ENCODE results near the gene SPEM2.

The SPEM2 gene

GRCh38 chr17:7426896-7427489 lies 1.6 kb downstream of the SPEM2 start:
- H3K4me1 Mint-ChIP-seq (ENCODE audit: low read depth), result no peaks in the 10 kb centered on the region
- H3K27ac Mint-ChIP-seq, result no peak overlapping the region
- H3K4me3 Mint-ChIP-seq, result no peak overlapping the region

GRCh38 chr17:7427549-7427948 lies 2.1 kb downstream of the SPEM2 start:
- no peaks in the 10 kb centered on the region for H3K27me3 Mint-ChIP-seq
- no peaks in the 10 kb centered on the region for H3K36me3 Mint-ChIP-seq
- H3K9me3 Mint-ChIP-seq (ENCODE audit: low read depth), result no peaks in the 10 kb centered on the region
- no peaks in the 10 kb centered on the region for H3K4me1 Mint-ChIP-seq (ENCODE audit: low read depth)
- H3K27ac Mint-ChIP-seq, result no peak overlapping the region
- H3K4me3 Mint-ChIP-seq, result no peak overlapping the region

More at GRCh38 chr17:7426896-7427489, 1.6 kb downstream of the SPEM2 start:
- Mint-ChIP-seq H3K27me3 (no peaks in the 10 kb centered on the region), H3K9me3 (ENCODE audit: low read depth) (no peaks in the 10 kb centered on the region), H3K36me3 (no peaks in the 10 kb centered on the region)

- H3K27ac Mint-ChIP-seq, result no peak within 1 kb of the TSS
- no peaks in the 10 kb centered on the region for H3K36me3 Mint-ChIP-seq
- H3K9me3 Mint-ChIP-seq (ENCODE audit: low read depth), result no peaks in the 10 kb centered on the region
- no peaks in the 10 kb centered on the region for H3K27me3 Mint-ChIP-seq
- no peak within 1 kb of the TSS for H3K4me3 Mint-ChIP-seq
- H3K4me1 Mint-ChIP-seq (ENCODE audit: low read depth), result no peaks in the 10 kb centered on the region
These were observed 3.1 kb downstream of the SPEM2 start, which contains the start of gene SPEM3 for GRCh38 chr17:7428557-7428956. Gene SPEM3, plus strand, starts transcription at chr17:7428857. Its CDS starts 46 bp downstream, at chr17:7428903.

- Mint-ChIP-seq H3K27ac (no peak overlapping the region), H3K4me1 (ENCODE audit: low read depth) (no peaks in the 10 kb centered on the region), H3K9me3 (ENCODE audit: low read depth) (no peaks in the 10 kb centered on the region), H3K36me3 (no peaks in the 10 kb centered on the region), H3K4me3 (no peak overlapping the region), H3K27me3 (no peaks in the 10 kb centered on the region)
These were observed 4.3 kb downstream of the SPEM2 start for GRCh38 chr17:7429722-7430121.

- Mint-ChIP-seq H3K36me3 (no peaks in the 10 kb centered on the region), H3K9me3 (ENCODE audit: low read depth) (no peaks in the 10 kb centered on the region), H3K27me3 (no peaks in the 10 kb centered on the region), H3K27ac (no peak overlapping the region), H3K4me1 (ENCODE audit: low read depth) (peaks cover 10% of the 10 kb centered on the region), H3K4me3 (no peak overlapping the region)
These were observed 5.8 kb downstream of the SPEM2 start for GRCh38 chr17:7431231-7431630.

- Mint-ChIP-seq H3K27me3 (no peaks in the 10 kb centered on the region), H3K4me3 (no peak overlapping the region), H3K9me3 (ENCODE audit: low read depth) (no peaks in the 10 kb centered on the region), H3K4me1 (ENCODE audit: low read depth) (peaks cover 17% of the 10 kb centered on the region), H3K36me3 (no peaks in the 10 kb centered on the region), H3K27ac (no peak overlapping the region)
These were observed 6.9 kb downstream of the SPEM2 start for GRCh38 chr17:7432296-7432695.

- peaks cover 37% of the 10 kb centered on the region for H3K4me1 Mint-ChIP-seq (ENCODE audit: low read depth)
These were observed 10.5 kb downstream of the SPEM2 start for GRCh38 chr17:7435676-7436555.

GRCh38 chr17:7436556-7437368 lies 11.3 kb downstream of the SPEM2 start:
- peak overlapping the region; percentile 94 for H3K4me3 Mint-ChIP-seq
- H3K27ac Mint-ChIP-seq, result peak overlapping the region; percentile 92
- H3K4me1 Mint-ChIP-seq (ENCODE audit: low read depth), result peaks cover 37% of the 10 kb centered on the region
- H3K36me3 Mint-ChIP-seq, result no peaks in the 10 kb centered on the region
- peaks cover 5% of the 10 kb centered on the region for H3K27me3 Mint-ChIP-seq
- H3K9me3 Mint-ChIP-seq (ENCODE audit: low read depth), result no peaks in the 10 kb centered on the region

More at GRCh38 chr17:7435676-7436555, 10.5 kb downstream of the SPEM2 start:
- Mint-ChIP-seq H3K36me3 (no peaks in the 10 kb centered on the region), H3K27ac (peak overlapping the region; percentile 92), H3K4me3 (peak overlapping the region; percentile 94), H3K27me3 (peaks cover 5% of the 10 kb centered on the region), H3K9me3 (ENCODE audit: low read depth) (no peaks in the 10 kb centered on the region)

GRCh38 chr17:7437369-7437863 lies 12.0 kb downstream of the SPEM2 start:
- Mint-ChIP-seq H3K9me3 (ENCODE audit: low read depth) (no peaks in the 10 kb centered on the region), H3K4me3 (peak overlapping the region; percentile 83), H3K27ac (peak overlapping the region; percentile 41), H3K36me3 (no peaks in the 10 kb centered on the region), H3K4me1 (ENCODE audit: low read depth) (peaks cover 37% of the 10 kb centered on the region), H3K27me3 (peaks cover 6% of the 10 kb centered on the region)

- Mint-ChIP-seq H3K27me3 (peaks cover 7% of the 10 kb centered on the region), H3K36me3 (no peaks in the 10 kb centered on the region), H3K27ac (peak overlapping the region; percentile 41), H3K9me3 (ENCODE audit: low read depth) (no peaks in the 10 kb centered on the region), H3K4me1 (ENCODE audit: low read depth) (peaks cover 37% of the 10 kb centered on the region), H3K4me3 (peak overlapping the region; percentile 83)
These were observed 12.7 kb downstream of the SPEM2 start for GRCh38 chr17:7437950-7438614.

GRCh38 chr17:7438656-7439460 lies 13.4 kb downstream of the SPEM2 start:
- peak overlapping the region; percentile 34 for H3K27ac Mint-ChIP-seq
- peaks cover 37% of the 10 kb centered on the region for H3K4me1 Mint-ChIP-seq (ENCODE audit: low read depth)
- H3K27me3 Mint-ChIP-seq, result peaks cover 9% of the 10 kb centered on the region
- peak overlapping the region; percentile 83 for H3K4me3 Mint-ChIP-seq
- no peaks in the 10 kb centered on the region for H3K9me3 Mint-ChIP-seq (ENCODE audit: low read depth)
- H3K36me3 Mint-ChIP-seq, result no peaks in the 10 kb centered on the region

GRCh38 chr17:7439462-7440112 lies 14.2 kb downstream of the SPEM2 start, which contains the start of gene FGF11:
Gene FGF11, plus strand, starts transcription at chr17:7439512. Its CDS starts 109 bp downstream, at chr17:7439621.
- peak within 1 kb of the TSS; percentile 84 for H3K4me3 Mint-ChIP-seq
- no peaks in the 10 kb centered on the region for H3K9me3 Mint-ChIP-seq (ENCODE audit: low read depth)
- H3K36me3 Mint-ChIP-seq, result no peaks in the 10 kb centered on the region
- H3K27ac Mint-ChIP-seq, result peak within 1 kb of the TSS; percentile 34
- peaks cover 37% of the 10 kb centered on the region for H3K4me1 Mint-ChIP-seq (ENCODE audit: low read depth)
- H3K27me3 Mint-ChIP-seq, result peaks cover 11% of the 10 kb centered on the region

- Mint-ChIP-seq H3K4me1 (ENCODE audit: low read depth) (peaks cover 38% of the 10 kb centered on the region), H3K36me3 (no peaks in the 10 kb centered on the region), H3K9me3 (ENCODE audit: low read depth) (no peaks in the 10 kb centered on the region), H3K27ac (no peak overlapping the region), H3K27me3 (peaks cover 11% of the 10 kb centered on the region), H3K4me3 (peak overlapping the region; percentile 84)
These were observed 14.9 kb downstream of the SPEM2 start for GRCh38 chr17:7440113-7440833.

Data from activated naive CD8-positive, alpha-beta T cell (primary cell).